GM21526 (cell line): ENCODE measurements around the gene STRADA.

Experiments used
- ATAC-seq: cut with Tn5 transposase; IDR thresholded peaks from one replicate; pipeline ENCODE4 v1.9.1; 2021; ENCODE audit warnings: moderate library complexity; ENCODE audit not compliant: unreplicated experiment, low FRiP score

STRADA gene

GRCh38 chr17:63741408-63742173 lies at the start of gene STRADA:
STRADA (minus strand) TSS chr17:63741799; CDS start chr17:63728369, 13,430 bp downstream.
- ATAC-seq = peak; percentile 83

- ATAC-seq = no peak
Measured at GRCh38 chr17:63790057-63790456, 48.5 kb upstream of the STRADA start.

GRCh38 chr17:63786971-63787711 lies 45.5 kb upstream of the STRADA start:
- no peak for ATAC-seq

- no peak for ATAC-seq
Measured at GRCh38 chr17:63786117-63786516, 44.5 kb upstream of the STRADA start.

- no peak for ATAC-seq
Measured at GRCh38 chr17:63785556-63785955, 44.0 kb upstream of the STRADA start.

- no peak for ATAC-seq
Measured at GRCh38 chr17:63783522-63783921, 41.9 kb upstream of the STRADA start.

GRCh38 chr17:63780928-63781327 lies 39.3 kb upstream of the STRADA start:
- ATAC-seq = no peak

- ATAC-seq = no peak
Measured at GRCh38 chr17:63780507-63780906, 38.9 kb upstream of the STRADA start.

GRCh38 chr17:63775420-63775819 lies 33.8 kb upstream of the STRADA start:
- ATAC-seq = no peak

- ATAC-seq = no peak
Measured at GRCh38 chr17:63774969-63775265, 33.3 kb upstream of the STRADA start.

- ATAC-seq = peak; percentile 5
Measured at GRCh38 chr17:63774141-63774968, 32.8 kb upstream of the STRADA start, which contains the start of gene DDX42. DDX42 (plus strand) TSS chr17:63774170; CDS start chr17:63787050, 12,880 bp downstream.

- ATAC-seq = peak; percentile 77
Measured at GRCh38 chr17:63773272-63774140, 31.9 kb upstream of the STRADA start, which contains the start of gene CCDC47. CCDC47 (minus strand) TSS chr17:63773597; CDS start chr17:63766175, 7,422 bp downstream.

GRCh38 chr17:63772801-63773271 lies 31.2 kb upstream of the STRADA start:
- ATAC-seq = no peak

- ATAC-seq = no peak
Measured at GRCh38 chr17:63768433-63768832, 26.8 kb upstream of the STRADA start.

GRCh38 chr17:63766754-63767153 lies 25.2 kb upstream of the STRADA start:
- ATAC-seq = no peak

- ATAC-seq = no peak
Measured at GRCh38 chr17:63764716-63765115, 23.1 kb upstream of the STRADA start.

- ATAC-seq = no peak
Measured at GRCh38 chr17:63762161-63763078, 20.8 kb upstream of the STRADA start.

GRCh38 chr17:63760771-63761539 lies 19.4 kb upstream of the STRADA start:
- ATAC-seq = no peak
